Body of pancreas (tissue), 4 donors: ENCODE data around the gene TTC31. TPM values are rescaled to one million over a fixed set of nuclear protein-coding genes. Genes with fewer than 3 reads are reported as not detected.

Experiments used
- ATAC-seq: fragments of 150-250 bp; one replicate; pipeline ENCODE4 v1.9.1; 2016
- DNase-seq, 4 donors: peaks; one replicate each; pipeline ENCODE4 v3.0.0-alpha.2; 2019
- H3K27ac ChIP-seq, 4 donors: fragments of 200-600 bp; sonication (generic); 1 replicate in 3 of 4; 2 replicates in 1 of 4; pipeline versions ENCODE4 v1.5.1 to v1.6.1; 2016 to 2019; ENCODE audit warnings: mild to moderate bottlenecking in 1 of 4, mixed read lengths in 1 of 4, moderate library complexity in 1 of 4
- H3K27me3 ChIP-seq, 2 donors: fragments of 200-600 bp; sonication (generic); one replicate each; pipeline ENCODE4 v1.6.0; 2016; ENCODE audit warnings: mild to moderate bottlenecking in 1 of 2
- H3K36me3 ChIP-seq, 2 donors: fragments of 200-600 bp; sonication (generic); replicated peaks in 1 of 2; 2 replicates each; pipeline ENCODE4 v1.5.1; 2016; ENCODE audit warnings: low read depth in 2 of 2; ENCODE audit not compliant: insufficient read depth in 1 of 2
- H3K4me1 ChIP-seq: fragments of 200-600 bp; sonication (generic); one replicate; pipeline ENCODE4 v1.6.0; 2016
- H3K4me3 ChIP-seq, 2 donors: fragments of 200-600 bp; sonication (generic); 1 replicate in 1 of 2; 2 replicates in 1 of 2; pipeline ENCODE4 v1.5.1; 2016 to 2019
- H3K9me3 ChIP-seq, 3 donors: fragments of 200-600 bp; sonication (generic); 1 replicate in 2 of 3; 2 replicates in 1 of 3; pipeline ENCODE4 v1.5.1; 2016
- POLR2A ChIP-seq, 3 donors: fragments of 450-650 bp; IDR thresholded peaks; one replicate each; pipeline ENCODE4 v1.6.1; 2016; ENCODE audit warnings: antibody characterized with exemption in 3 of 3, mild to moderate bottlenecking in 2 of 3
- WGBS, 2 donors: methylation state at CpG; one replicate each; pipeline ENCODE4 v1.1.5; 2017; 5-methylcytosine and 5-hydroxymethylcytosine counted together
- intact Hi-C: fragments of 100-400 bp; cut with DNase I; formaldehyde crosslinking; loops from one replicate; pipeline ENCODE4 v1.15.1; 2023
- total RNA-seq, 2 donors: library from RNA; depleted of rRNA; stranded (reverse); fragments of >200 nt; gene quantifications; one replicate each; pipeline ENCODE4 v1.1.0, GENCODE V29; 2016
- TF ChIP-seq, protein P1 (sequence below), 7 experiments: fragments of 450-650 bp in 4 of 7; fragments of 200-600 bp in 3 of 7; sonication (generic) in 3 of 7; IDR thresholded peaks; one replicate each; pipeline ENCODE4 v1.5.1; 2016 to 2019; ENCODE audit warnings: antibody characterized with exemption in 7 of 7

The TTC31 gene
- total RNA-seq, 2 donors from 2014 or later: 26.5 to 28.3 TPM

DNA sequence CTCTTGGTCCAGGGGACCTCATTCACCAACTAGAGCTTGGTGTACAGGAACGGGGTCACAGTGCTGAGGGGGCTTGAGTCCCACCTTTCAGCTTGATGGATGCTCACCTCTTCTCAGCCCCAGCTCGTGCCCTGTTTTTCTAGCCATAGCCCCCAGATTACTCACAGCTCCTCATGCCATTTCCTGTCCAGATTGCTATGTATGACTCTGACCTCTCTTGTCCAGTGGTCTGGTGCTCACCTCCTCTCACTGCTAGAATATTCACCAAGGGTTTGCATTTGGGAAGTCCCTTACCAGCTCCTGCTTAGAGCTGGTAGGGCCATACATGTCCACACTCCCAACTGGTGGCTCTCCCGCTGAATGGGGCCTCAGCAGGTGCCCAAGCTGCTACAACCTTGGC lies 10.7 kb downstream of the TTC31 start:
- Histone ChIP-seq H3K4me1 (peaks cover 11% of the 10 kb centered on the region), H3K27me3 (no peaks in the 10 kb centered on the region), H3K36me3 (peaks cover 0 to 28% of the 10 kb centered on the region in 2 donors), H3K9me3 (no peaks in the 10 kb centered on the region), H3K27ac (no peak overlapping the region), H3K4me3 (no peak overlapping the region)
- ATAC-seq: no peak
- no peak for DNase-seq
- intact Hi-C loops: loop anchor here (5.0 kb wide), 2 partner anchors 34 to 94 kb away; partner anchors contain the start of genes AUP1, DQX1 and HTRA2
- TF ChIP-seq, protein P1, sequence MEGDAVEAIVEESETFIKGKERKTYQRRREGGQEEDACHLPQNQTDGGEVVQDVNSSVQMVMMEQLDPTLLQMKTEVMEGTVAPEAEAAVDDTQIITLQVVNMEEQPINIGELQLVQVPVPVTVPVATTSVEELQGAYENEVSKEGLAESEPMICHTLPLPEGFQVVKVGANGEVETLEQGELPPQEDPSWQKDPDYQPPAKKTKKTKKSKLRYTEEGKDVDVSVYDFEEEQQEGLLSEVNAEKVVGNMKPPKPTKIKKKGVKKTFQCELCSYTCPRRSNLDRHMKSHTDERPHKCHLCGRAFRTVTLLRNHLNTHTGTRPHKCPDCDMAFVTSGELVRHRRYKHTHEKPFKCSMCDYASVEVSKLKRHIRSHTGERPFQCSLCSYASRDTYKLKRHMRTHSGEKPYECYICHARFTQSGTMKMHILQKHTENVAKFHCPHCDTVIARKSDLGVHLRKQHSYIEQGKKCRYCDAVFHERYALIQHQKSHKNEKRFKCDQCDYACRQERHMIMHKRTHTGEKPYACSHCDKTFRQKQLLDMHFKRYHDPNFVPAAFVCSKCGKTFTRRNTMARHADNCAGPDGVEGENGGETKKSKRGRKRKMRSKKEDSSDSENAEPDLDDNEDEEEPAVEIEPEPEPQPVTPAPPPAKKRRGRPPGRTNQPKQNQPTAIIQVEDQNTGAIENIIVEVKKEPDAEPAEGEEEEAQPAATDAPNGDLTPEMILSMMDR (IDR thresholded peaks at IDR 0.05): no peak
- TF ChIP-seq POLR2A (IDR thresholded peaks at IDR 0.05): no peak
- 93% methylated on average over 3 of the region's 3 CpGs for WGBS, 2 donors

DNA sequence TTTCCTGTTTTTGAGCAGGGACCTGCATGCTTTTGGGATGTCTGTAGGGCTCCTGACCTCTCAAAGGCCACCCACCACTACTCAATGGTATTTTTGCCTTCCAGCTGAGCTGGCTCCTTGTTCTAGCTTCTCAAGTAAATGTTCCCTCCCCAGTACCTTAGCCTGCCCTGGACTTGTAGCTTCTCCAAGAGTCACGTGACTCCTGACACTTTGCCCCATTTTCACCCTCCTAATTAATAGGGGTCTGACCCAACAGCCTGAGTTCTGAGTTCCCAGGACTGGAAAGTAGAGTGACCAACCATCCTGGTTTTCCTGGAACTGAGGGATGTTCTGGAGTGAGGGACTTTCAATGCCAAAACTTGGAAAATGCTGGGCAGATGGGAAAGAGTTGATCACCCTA lies 12.6 kb downstream of the TTC31 start:
- TF ChIP-seq POLR2A (IDR thresholded peaks at IDR 0.05): no peak
- TF ChIP-seq, protein P1 (IDR thresholded peaks at IDR 0.05): no peak
- ATAC-seq: no peak
- 90 to 93% methylated on average over 1 of the region's 1 CpG for WGBS, 2 donors
- Histone ChIP-seq H3K4me1 (peaks cover 25% of the 10 kb centered on the region), H3K4me3 (no peak overlapping the region), H3K27me3 (peaks cover 0 to 5% of the 10 kb centered on the region in 2 donors), H3K9me3 (no peaks in the 10 kb centered on the region), H3K27ac (no peak overlapping the region), H3K36me3 (peaks cover 0 to 26% of the 10 kb centered on the region in 2 donors)
- DNase-seq: no peak
- intact Hi-C loops: no loop called here

DNA sequence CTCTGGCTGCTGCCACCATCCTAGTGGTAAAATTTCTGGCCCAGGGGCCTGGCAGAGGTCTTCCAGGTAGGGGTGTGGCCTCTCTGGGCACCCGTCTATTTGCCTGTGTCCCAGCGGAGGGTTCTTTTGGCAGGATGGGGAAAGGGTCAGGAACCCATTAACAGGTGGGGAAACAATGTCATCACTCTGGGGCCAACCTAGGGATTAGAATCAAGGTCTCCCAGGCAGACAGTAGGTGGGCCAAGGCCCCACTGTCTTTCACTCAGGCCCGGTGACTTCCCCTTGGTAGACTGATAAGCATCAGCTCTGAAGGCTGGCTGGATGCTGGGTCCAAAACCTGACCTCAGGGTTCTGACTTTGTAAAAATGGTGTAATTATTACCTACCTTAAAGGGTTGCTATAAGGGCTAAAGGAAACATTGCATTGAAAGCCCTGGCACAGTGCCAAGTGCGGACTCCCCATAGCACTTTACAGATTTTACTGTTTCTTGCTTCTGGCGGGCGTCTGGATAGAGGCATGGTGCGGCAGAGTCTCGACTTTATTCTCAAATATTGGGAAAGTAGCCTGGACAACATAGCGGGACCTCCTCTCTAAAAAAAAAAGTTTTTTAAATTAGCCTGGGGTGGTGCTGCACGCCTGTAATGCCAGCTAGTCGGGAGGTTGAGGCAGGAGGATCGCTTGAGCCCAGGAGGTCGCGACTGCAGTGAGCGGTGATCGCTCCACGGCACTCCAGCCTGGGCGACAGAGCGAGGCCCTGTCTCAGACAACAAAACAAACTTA lies 14.3 kb downstream of the TTC31 start:
- Histone ChIP-seq H3K4me1 (peaks cover 30% of the 10 kb centered on the region), H3K27me3 (peaks cover 0 to 5% of the 10 kb centered on the region in 2 donors), H3K36me3 (peaks cover 0 to 12% of the 10 kb centered on the region in 2 donors), H3K9me3 (no peaks in the 10 kb centered on the region), H3K4me3 (no peak overlapping the region), H3K27ac (no peak overlapping the region)
- no peak for ATAC-seq
- intact Hi-C loops: no loop called here
- WGBS, 2 donors: 60 to 70% methylated on average over 17 to 19 of the region's 19 CpGs
- DNase-seq: no peak
- no peak for TF ChIP-seq POLR2A (IDR thresholded peaks at IDR 0.05)
- TF ChIP-seq, protein P1 (IDR thresholded peaks at IDR 0.05): no peak

DNA sequence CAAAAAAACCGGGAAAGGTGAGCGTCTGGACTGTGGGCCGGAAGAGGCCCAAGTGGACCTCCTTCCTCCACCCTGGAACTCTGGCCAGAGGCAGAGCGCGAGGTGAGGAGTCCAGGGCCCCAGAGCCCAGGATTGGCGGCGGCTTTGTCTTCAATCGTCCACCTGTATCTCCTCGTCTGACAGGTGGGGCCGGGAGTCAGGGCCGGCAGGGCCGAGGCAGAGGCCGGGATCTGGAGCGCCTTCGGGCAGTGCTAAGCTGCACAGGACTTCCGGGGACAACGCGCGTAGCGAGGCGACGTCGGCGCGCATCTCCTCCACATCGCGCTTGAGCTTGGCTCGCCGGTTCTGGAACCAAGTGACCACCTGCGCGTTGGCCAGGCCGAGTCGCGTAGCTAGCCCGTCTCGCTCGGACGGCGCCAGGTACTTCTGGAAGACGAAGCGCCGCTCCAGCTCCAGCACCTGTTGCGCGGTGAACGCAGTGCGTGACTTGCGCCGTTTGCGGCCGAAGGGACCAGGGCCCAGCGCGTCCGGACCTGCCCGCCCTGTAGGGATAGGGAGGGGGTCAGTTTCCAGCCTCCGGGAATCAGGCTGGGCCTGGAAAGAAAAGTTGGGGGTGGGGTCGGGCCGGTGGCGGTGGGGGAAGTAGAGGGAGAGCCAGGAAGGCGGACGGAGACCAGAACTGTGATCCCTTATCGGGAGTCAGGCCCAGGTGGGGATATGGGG lies 15.1 kb downstream of the TTC31 start:
- Histone ChIP-seq H3K27me3 (peaks cover 0 to 5% of the 10 kb centered on the region in 2 donors), H3K27ac (no peak overlapping the region), H3K4me3 (peak overlapping the region in 1 of 2 donors; percentile 8), H3K4me1 (peaks cover 37% of the 10 kb centered on the region), H3K9me3 (no peaks in the 10 kb centered on the region), H3K36me3 (peaks cover 0 to 6% of the 10 kb centered on the region in 2 donors)
- ATAC-seq: peak; percentile 33
- peak in 1 of 4 donors; percentile 52 for DNase-seq
- TF ChIP-seq POLR2A (IDR thresholded peaks at IDR 0.05): peak in 2 of 3 donors; percentile 16 to 21
- TF ChIP-seq, protein P1 (IDR thresholded peaks at IDR 0.05): peak in 1 of 7 experiments; percentile 9
- intact Hi-C loops: no loop called here
- WGBS, 2 donors: 5 to 8% methylated on average over 18 to 61 of the region's 61 CpGs
